ENCODE measurements around the gene NHSL1.

- no peak for TF ChIP-seq POLR2A (IDR thresholded peaks at IDR 0.05)
- TF ChIP-seq CTCF (IDR thresholded peaks at IDR 0.05), result no peak
Observed at GRCh38 chr6:138427701-138428100, 71.6 kb downstream of the NHSL1 start.
